ENCODE measurements around the gene SCFD2.

SCFD2 gene

GRCh38 chr4:53009824-53010223 is 356.0 kb downstream of the SCFD2 start:
- in situ Hi-C loops (cut with MboI; ENCODE audit: low sequenced_read_pairs, unreplicated experiment): loop anchor here (25.0 kb wide), 1 partner anchor 1202 kb away; no protein-coding TSS in a partner anchor
- no peak for TF ChIP-seq CTCF (IDR thresholded peaks at IDR 0.05; ENCODE audit: borderline replicate concordance, control extremely low read depth, extremely low read depth, insufficient read depth, missing control alignments)
- DNase-seq (ENCODE audit: low spot score): no peak

- no peak for DNase-seq (ENCODE audit: low spot score)
- TF ChIP-seq CTCF (IDR thresholded peaks at IDR 0.05; ENCODE audit: borderline replicate concordance, control extremely low read depth, extremely low read depth, insufficient read depth, missing control alignments): no peak
- in situ Hi-C loops (cut with MboI; ENCODE audit: low sequenced_read_pairs, unreplicated experiment): loop anchor here (25.0 kb wide), 1 partner anchor 1205 kb away; no protein-coding TSS in a partner anchor
Measured at GRCh38 chr4:53007024-53007423, 358.8 kb downstream of the SCFD2 start.

- in situ Hi-C loops (cut with MboI; ENCODE audit: low sequenced_read_pairs, unreplicated experiment): loop anchor here (25.0 kb wide), 1 partner anchor 1206 kb away; no protein-coding TSS in a partner anchor
- no peak for DNase-seq (ENCODE audit: low spot score)
- TF ChIP-seq CTCF (IDR thresholded peaks at IDR 0.05; ENCODE audit: borderline replicate concordance, control extremely low read depth, extremely low read depth, insufficient read depth, missing control alignments): no peak
Measured at GRCh38 chr4:53005808-53006207, 360.1 kb downstream of the SCFD2 start.

GRCh38 chr4:53005149-53005546 is 360.7 kb downstream of the SCFD2 start:
- TF ChIP-seq CTCF (IDR thresholded peaks at IDR 0.05; ENCODE audit: borderline replicate concordance, control extremely low read depth, extremely low read depth, insufficient read depth, missing control alignments): no peak
- in situ Hi-C loops (cut with MboI; ENCODE audit: low sequenced_read_pairs, unreplicated experiment): loop anchor here (25.0 kb wide), 1 partner anchor 1207 kb away; no protein-coding TSS in a partner anchor
- no peak for DNase-seq (ENCODE audit: low spot score)

- no peak for TF ChIP-seq CTCF (IDR thresholded peaks at IDR 0.05; ENCODE audit: borderline replicate concordance, control extremely low read depth, extremely low read depth, insufficient read depth, missing control alignments)
- DNase-seq (ENCODE audit: low spot score): no peak
- in situ Hi-C loops (cut with MboI; ENCODE audit: low sequenced_read_pairs, unreplicated experiment): loop anchor here (25.0 kb wide), 1 partner anchor 1208 kb away; no protein-coding TSS in a partner anchor
Measured at GRCh38 chr4:53004497-53005148, 361.2 kb downstream of the SCFD2 start.

GRCh38 chr4:53003959-53004358 is 361.9 kb downstream of the SCFD2 start:
- TF ChIP-seq CTCF (IDR thresholded peaks at IDR 0.05; ENCODE audit: borderline replicate concordance, control extremely low read depth, extremely low read depth, insufficient read depth, missing control alignments): no peak
- no peak for DNase-seq (ENCODE audit: low spot score)
- in situ Hi-C loops (cut with MboI; ENCODE audit: low sequenced_read_pairs, unreplicated experiment): loop anchor here (25.0 kb wide), 1 partner anchor 1208 kb away; no protein-coding TSS in a partner anchor
